ENCODE measurements around the gene HASPIN. TPM values are rescaled to one million over a fixed set of nuclear protein-coding genes. Genes with fewer than 3 reads are reported as not detected.

HASPIN gene
- 1 to 10 TPM in 1 of 2 donors, under 1 TPM in 1; 0.55 to 1.1 TPM for total RNA-seq
- under 1 TPM; 0.24 to 0.47 TPM for polyA plus RNA-seq
- long read RNA-seq, donor 1, transcript HASPIN-201 (1 exons, 2,797 nt) = major isoform, 6 of 6 reads
- long read RNA-seq, donor 1, partial matches to known transcripts = 0 of 6 reads
- long read RNA-seq, donor 1, other reads (novel, unspliced or antisense) = 0 of 6 reads
- long read RNA-seq, donor 2, partial matches to known transcripts = 0 of 2 reads
- long read RNA-seq, donor 2, other reads (novel, unspliced or antisense) = 0 of 2 reads
- long read RNA-seq, donor 3 = 0 reads
- long read RNA-seq, donor 4, partial matches to known transcripts = 0 of 4 reads
- long read RNA-seq, donor 4, other reads (novel, unspliced or antisense) = 0 of 4 reads
- long read RNA-seq, donor 5, partial matches to known transcripts = 0 of 1 reads
- long read RNA-seq, donor 5, other reads (novel, unspliced or antisense) = 0 of 1 reads

GRCh38 chr17:3723556-3724377 is at the start of gene HASPIN:
Gene HASPIN (plus strand): TSS chr17:3723903. CDS start chr17:3723936, 33 bp downstream.
- peaks cover 0 to 17% (median 3%) of the 10 kb centered on the region in 4 donors for H3K36me3 ChIP-seq (ENCODE audit: control insufficient read depth in 4 of 4, insufficient read depth in 4 of 4, low read length in 4 of 4)
- TF ChIP-seq, protein P1, sequence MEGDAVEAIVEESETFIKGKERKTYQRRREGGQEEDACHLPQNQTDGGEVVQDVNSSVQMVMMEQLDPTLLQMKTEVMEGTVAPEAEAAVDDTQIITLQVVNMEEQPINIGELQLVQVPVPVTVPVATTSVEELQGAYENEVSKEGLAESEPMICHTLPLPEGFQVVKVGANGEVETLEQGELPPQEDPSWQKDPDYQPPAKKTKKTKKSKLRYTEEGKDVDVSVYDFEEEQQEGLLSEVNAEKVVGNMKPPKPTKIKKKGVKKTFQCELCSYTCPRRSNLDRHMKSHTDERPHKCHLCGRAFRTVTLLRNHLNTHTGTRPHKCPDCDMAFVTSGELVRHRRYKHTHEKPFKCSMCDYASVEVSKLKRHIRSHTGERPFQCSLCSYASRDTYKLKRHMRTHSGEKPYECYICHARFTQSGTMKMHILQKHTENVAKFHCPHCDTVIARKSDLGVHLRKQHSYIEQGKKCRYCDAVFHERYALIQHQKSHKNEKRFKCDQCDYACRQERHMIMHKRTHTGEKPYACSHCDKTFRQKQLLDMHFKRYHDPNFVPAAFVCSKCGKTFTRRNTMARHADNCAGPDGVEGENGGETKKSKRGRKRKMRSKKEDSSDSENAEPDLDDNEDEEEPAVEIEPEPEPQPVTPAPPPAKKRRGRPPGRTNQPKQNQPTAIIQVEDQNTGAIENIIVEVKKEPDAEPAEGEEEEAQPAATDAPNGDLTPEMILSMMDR (IDR thresholded peaks at IDR 0.05; ENCODE audit: control extremely low read depth, extremely low read depth) = peak; percentile 20
- DNase-seq (peak; percentile 92 to 95 (median 95)), ATAC-seq (ENCODE audit: insufficient read depth, low FRiP score) (peak; percentile 85)
- peak within 1 kb of the TSS; percentile 85 to 90 for H3K27ac ChIP-seq (ENCODE audit: low read depth in 1 of 2, low read length in 1 of 2)
- no peaks in the 10 kb centered on the region for H3K9me3 ChIP-seq (ENCODE audit: control insufficient read depth in 4 of 4, insufficient read depth in 3 of 4, low read length in 3 of 4)
- peaks cover 6 to 25% (median 9%) of the 10 kb centered on the region in 5 donors for H3K4me1 ChIP-seq (ENCODE audit: control insufficient read depth in 5 of 5, insufficient read depth in 5 of 5, low read length in 5 of 5)
- H3K27me3 ChIP-seq (ENCODE audit: control insufficient read depth in 3 of 3, insufficient read depth in 3 of 3, low read length in 2 of 3) = no peaks in the 10 kb centered on the region
- WGBS, 2 donors = 0% methylated on average over 94 to 98 of the region's 98 CpGs
- peak within 1 kb of the TSS; percentile 78 for H3K4me3 ChIP-seq
- peak within 1 kb of the TSS; percentile 57 to 85 for H3K9ac ChIP-seq (ENCODE audit: insufficient read depth in 1 of 2, low read length in 2 of 2)

GRCh38 chr17:3675886-3676285 is 47.8 kb upstream of the HASPIN start:
- ATAC-seq (ENCODE audit: insufficient read depth, low FRiP score) (no peak), DNase-seq (no peak)
- Histone ChIP-seq H3K9ac (ENCODE audit: insufficient read depth in 1 of 2, low read length in 2 of 2) (no peak overlapping the region), H3K27me3 (ENCODE audit: control insufficient read depth in 3 of 3, insufficient read depth in 3 of 3, low read length in 2 of 3) (peaks cover 0 to 2% (median 0%) of the 10 kb centered on the region in 3 donors), H3K27ac (ENCODE audit: low read depth in 1 of 2, low read length in 1 of 2) (no peak overlapping the region), H3K4me3 (no peak overlapping the region), H3K9me3 (ENCODE audit: control insufficient read depth in 4 of 4, insufficient read depth in 3 of 4, low read length in 3 of 4) (no peaks in the 10 kb centered on the region), H3K4me1 (ENCODE audit: control insufficient read depth in 5 of 5, insufficient read depth in 5 of 5, low read length in 5 of 5) (no peaks in the 10 kb centered on the region), H3K36me3 (ENCODE audit: control insufficient read depth in 4 of 4, insufficient read depth in 4 of 4, low read length in 4 of 4) (peaks cover 0 to 3% (median 0%) of the 10 kb centered on the region in 4 donors)
- TF ChIP-seq, protein P1 (IDR thresholded peaks at IDR 0.05; ENCODE audit: control extremely low read depth, extremely low read depth) = no peak
- WGBS, 2 donors = 82 to 92% methylated on average over 11 of the region's 11 CpGs

DNA sequence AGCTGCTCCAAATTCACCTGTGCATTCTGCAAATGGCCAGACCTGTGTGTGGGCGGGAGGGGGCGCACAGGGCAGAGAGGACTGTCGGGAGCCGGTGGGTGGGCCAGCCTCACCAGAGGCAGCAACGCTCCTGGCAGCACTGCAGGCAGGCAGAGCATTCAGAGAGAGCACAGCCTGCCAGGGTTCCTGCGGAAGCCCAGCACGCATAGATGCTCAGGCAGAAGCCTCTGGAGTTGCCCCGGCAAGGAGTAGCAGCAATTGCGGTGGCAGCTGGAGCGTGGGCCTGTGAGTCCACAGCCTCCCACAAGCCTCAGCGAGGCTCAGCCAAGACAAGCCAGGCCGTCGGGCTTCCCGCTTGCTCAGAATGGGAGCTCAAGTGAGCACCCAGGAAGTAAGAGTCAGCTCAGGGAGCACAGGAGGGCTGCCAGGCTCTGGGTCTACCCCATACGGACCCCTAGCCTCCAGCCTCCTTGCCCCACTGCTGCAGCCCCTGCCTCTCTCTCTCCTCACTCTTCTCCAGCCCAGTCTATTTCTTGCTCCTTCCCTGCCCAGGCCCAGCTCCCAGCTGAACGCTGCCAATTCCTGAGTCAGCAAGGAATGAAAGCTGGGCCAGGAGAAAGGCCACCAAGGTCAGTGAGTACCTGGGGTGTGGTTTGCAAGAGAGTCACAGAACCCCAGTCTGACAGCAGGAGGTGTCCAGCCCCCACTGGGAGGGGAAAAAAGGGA is 45.4 kb upstream of the HASPIN start:
- Histone ChIP-seq H3K36me3 (ENCODE audit: control insufficient read depth in 4 of 4, insufficient read depth in 4 of 4, low read length in 4 of 4) (no peaks in the 10 kb centered on the region), H3K27ac (ENCODE audit: low read depth in 1 of 2, low read length in 1 of 2) (no peak overlapping the region), H3K4me1 (ENCODE audit: control insufficient read depth in 5 of 5, insufficient read depth in 5 of 5, low read length in 5 of 5) (no peaks in the 10 kb centered on the region), H3K9me3 (ENCODE audit: control insufficient read depth in 4 of 4, insufficient read depth in 3 of 4, low read length in 3 of 4) (no peaks in the 10 kb centered on the region), H3K4me3 (no peak overlapping the region), H3K9ac (ENCODE audit: insufficient read depth in 1 of 2, low read length in 2 of 2) (no peak overlapping the region), H3K27me3 (ENCODE audit: control insufficient read depth in 3 of 3, insufficient read depth in 3 of 3, low read length in 2 of 3) (peaks cover 0 to 2% (median 0%) of the 10 kb centered on the region in 3 donors)
- ATAC-seq (ENCODE audit: insufficient read depth, low FRiP score) (no peak), DNase-seq (no peak)
- WGBS, 2 donors = 64 to 77% methylated on average over 16 of the region's 16 CpGs
- TF ChIP-seq, protein P1 (IDR thresholded peaks at IDR 0.05; ENCODE audit: control extremely low read depth, extremely low read depth) = no peak

Data from lung (tissue), 16 donors.